ACC112 (cell line): ENCODE measurements around the gene PFDN2.
A peak's percentile ranks its signal among the peaks of the same experiment; 100 is the strongest.

Experiments
- H2AFZ ChIP-seq: fragments of 200-600 bp; sonication (generic); one replicate; pipeline ENCODE4 v1.6.0; 2017; ENCODE audit warnings: antibody characterized with exemption, low read length; ENCODE audit not compliant: unreplicated experiment
- H3K27ac ChIP-seq: fragments of 200-600 bp; sonication (generic); 2 replicates; pipeline ENCODE4 v1.5.1; 2014; ENCODE audit warnings: low read depth, mild to moderate bottlenecking, antibody characterized with exemption, low read length, moderate library complexity
- H3K27me3 ChIP-seq: fragments of 200-600 bp; sonication (generic); 2 replicates; pipeline ENCODE4 v1.6.1; 2014; ENCODE audit warnings: mild to moderate bottlenecking, antibody characterized with exemption, low read length, moderate library complexity, mixed read lengths; ENCODE audit not compliant: insufficient read depth
- H3K36me3 ChIP-seq: fragments of 200-600 bp; sonication (generic); 2 replicates; pipeline ENCODE4 v1.6.1; 2016; ENCODE audit warnings: mild to moderate bottlenecking, antibody characterized with exemption, low read length, moderate library complexity, mixed read lengths; ENCODE audit not compliant: insufficient read depth
- H3K4me1 ChIP-seq: fragments of 200-600 bp; sonication (generic); one replicate; pipeline ENCODE4 v1.6.1; 2016; ENCODE audit warnings: low read length, mixed read lengths; ENCODE audit not compliant: insufficient read depth, unreplicated experiment, control insufficient read depth
- H3K4me3 ChIP-seq: fragments of 200-600 bp; sonication (generic); 2 replicates; pipeline ENCODE4 v1.5.1; 2014; ENCODE audit warnings: mild to moderate bottlenecking, low read depth, low read length
- H3K79me2 ChIP-seq: fragments of 200-600 bp; sonication (generic); one replicate; pipeline ENCODE4 v1.6.0; 2016; ENCODE audit warnings: low read length; ENCODE audit not compliant: control insufficient read depth, unreplicated experiment, insufficient read depth

PFDN2 gene

GRCh38 chr1:161089938-161090337, 27.9 kb downstream of the PFDN2 start:
- no peaks in the 10 kb centered on the region for H3K36me3 ChIP-seq
- peaks cover 27% of the 10 kb centered on the region for H3K4me1 ChIP-seq
- H3K27me3 ChIP-seq = no peaks in the 10 kb centered on the region
- no peak overlapping the region for H3K27ac ChIP-seq
- H2AFZ ChIP-seq = no peak overlapping the region
- no peaks in the 10 kb centered on the region for H3K79me2 ChIP-seq
- no peak overlapping the region for H3K4me3 ChIP-seq

GRCh38 chr1:161089251-161089924, 28.4 kb downstream of the PFDN2 start, which contains the start of gene NECTIN4:
Gene NECTIN4 (minus strand): TSS chr1:161089558. CDS start chr1:161089296, 262 bp downstream.
- no peak within 1 kb of the TSS for H3K27ac ChIP-seq

GRCh38 chr1:161088587-161089110, 29.2 kb downstream of the PFDN2 start:
- H3K79me2 ChIP-seq = no peaks in the 10 kb centered on the region
- H3K36me3 ChIP-seq = no peaks in the 10 kb centered on the region
- H3K27ac ChIP-seq = no peak overlapping the region
- H3K27me3 ChIP-seq = no peaks in the 10 kb centered on the region
- H3K4me3 ChIP-seq = no peak overlapping the region
- peaks cover 39% of the 10 kb centered on the region for H3K4me1 ChIP-seq
- H2AFZ ChIP-seq = no peak overlapping the region

More at GRCh38 chr1:161089251-161089924, 28.4 kb downstream of the PFDN2 start, which contains the start of gene NECTIN4:
- Histone ChIP-seq H3K36me3 (no peaks in the 10 kb centered on the region), H2AFZ (no peak within 1 kb of the TSS), H3K79me2 (no peaks in the 10 kb centered on the region), H3K4me3 (no peak within 1 kb of the TSS), H3K27me3 (no peaks in the 10 kb centered on the region), H3K4me1 (peaks cover 31% of the 10 kb centered on the region)

GRCh38 chr1:161086457-161086856, 31.4 kb downstream of the PFDN2 start:
- Histone ChIP-seq H3K27me3 (no peaks in the 10 kb centered on the region), H3K4me1 (peaks cover 40% of the 10 kb centered on the region), H3K4me3 (no peak overlapping the region), H2AFZ (no peak overlapping the region), H3K27ac (no peak overlapping the region), H3K79me2 (no peaks in the 10 kb centered on the region), H3K36me3 (no peaks in the 10 kb centered on the region)

- H3K27me3 ChIP-seq = no peaks in the 10 kb centered on the region
- no peak overlapping the region for H2AFZ ChIP-seq
- peaks cover 49% of the 10 kb centered on the region for H3K4me1 ChIP-seq
- no peaks in the 10 kb centered on the region for H3K36me3 ChIP-seq
- no peak overlapping the region for H3K4me3 ChIP-seq
- H3K27ac ChIP-seq = no peak overlapping the region
- no peaks in the 10 kb centered on the region for H3K79me2 ChIP-seq
Observed at GRCh38 chr1:161085165-161085564, 32.7 kb downstream of the PFDN2 start.

- H2AFZ ChIP-seq = no peak overlapping the region
- H3K27me3 ChIP-seq = no peaks in the 10 kb centered on the region
- peaks cover 49% of the 10 kb centered on the region for H3K4me1 ChIP-seq
- no peak overlapping the region for H3K4me3 ChIP-seq
- H3K79me2 ChIP-seq = no peaks in the 10 kb centered on the region
- no peak overlapping the region for H3K27ac ChIP-seq
- no peaks in the 10 kb centered on the region for H3K36me3 ChIP-seq
Observed at GRCh38 chr1:161084597-161084988, 33.2 kb downstream of the PFDN2 start.

GRCh38 chr1:161083748-161084596, 33.9 kb downstream of the PFDN2 start:
- H3K36me3 ChIP-seq = no peaks in the 10 kb centered on the region
- H2AFZ ChIP-seq = no peak overlapping the region
- H3K27me3 ChIP-seq = no peaks in the 10 kb centered on the region
- H3K27ac ChIP-seq = 0 out of 2 replicates have a peak overlapping the region, but pooled peaks have one; percentile 17
- H3K4me1 ChIP-seq = peaks cover 49% of the 10 kb centered on the region
- H3K79me2 ChIP-seq = no peaks in the 10 kb centered on the region
- no peak overlapping the region for H3K4me3 ChIP-seq

- peak overlapping the region; percentile 40 for H2AFZ ChIP-seq
- no peaks in the 10 kb centered on the region for H3K79me2 ChIP-seq
- H3K4me3 ChIP-seq = no peak overlapping the region
- H3K27me3 ChIP-seq = no peaks in the 10 kb centered on the region
- peaks cover 42% of the 10 kb centered on the region for H3K4me1 ChIP-seq
- no peaks in the 10 kb centered on the region for H3K36me3 ChIP-seq
- peak overlapping the region; percentile 64 for H3K27ac ChIP-seq
Observed at GRCh38 chr1:161082996-161083747, 34.7 kb downstream of the PFDN2 start.

GRCh38 chr1:161082483-161082882, 35.4 kb downstream of the PFDN2 start:
- Histone ChIP-seq H3K36me3 (no peaks in the 10 kb centered on the region), H2AFZ (no peak overlapping the region), H3K79me2 (no peaks in the 10 kb centered on the region), H3K4me3 (no peak overlapping the region), H3K4me1 (peaks cover 42% of the 10 kb centered on the region), H3K27ac (peak overlapping the region; percentile 64; the same call in 1 of the 2 replicates), H3K27me3 (no peaks in the 10 kb centered on the region)

GRCh38 chr1:161081519-161081918, 36.3 kb downstream of the PFDN2 start:
- Histone ChIP-seq H2AFZ (no peak overlapping the region), H3K36me3 (no peaks in the 10 kb centered on the region), H3K4me3 (no peak overlapping the region), H3K79me2 (no peaks in the 10 kb centered on the region), H3K4me1 (peaks cover 42% of the 10 kb centered on the region), H3K27me3 (no peaks in the 10 kb centered on the region), H3K27ac (no peak overlapping the region)
